Measurements from ENCODE around the gene IPO4. TPM values are rescaled to one million over a fixed set of nuclear protein-coding genes. Genes with fewer than 3 reads are reported as not detected.

IPO4 gene
- total RNA-seq, 1 donor: 74.6 TPM

DNA sequence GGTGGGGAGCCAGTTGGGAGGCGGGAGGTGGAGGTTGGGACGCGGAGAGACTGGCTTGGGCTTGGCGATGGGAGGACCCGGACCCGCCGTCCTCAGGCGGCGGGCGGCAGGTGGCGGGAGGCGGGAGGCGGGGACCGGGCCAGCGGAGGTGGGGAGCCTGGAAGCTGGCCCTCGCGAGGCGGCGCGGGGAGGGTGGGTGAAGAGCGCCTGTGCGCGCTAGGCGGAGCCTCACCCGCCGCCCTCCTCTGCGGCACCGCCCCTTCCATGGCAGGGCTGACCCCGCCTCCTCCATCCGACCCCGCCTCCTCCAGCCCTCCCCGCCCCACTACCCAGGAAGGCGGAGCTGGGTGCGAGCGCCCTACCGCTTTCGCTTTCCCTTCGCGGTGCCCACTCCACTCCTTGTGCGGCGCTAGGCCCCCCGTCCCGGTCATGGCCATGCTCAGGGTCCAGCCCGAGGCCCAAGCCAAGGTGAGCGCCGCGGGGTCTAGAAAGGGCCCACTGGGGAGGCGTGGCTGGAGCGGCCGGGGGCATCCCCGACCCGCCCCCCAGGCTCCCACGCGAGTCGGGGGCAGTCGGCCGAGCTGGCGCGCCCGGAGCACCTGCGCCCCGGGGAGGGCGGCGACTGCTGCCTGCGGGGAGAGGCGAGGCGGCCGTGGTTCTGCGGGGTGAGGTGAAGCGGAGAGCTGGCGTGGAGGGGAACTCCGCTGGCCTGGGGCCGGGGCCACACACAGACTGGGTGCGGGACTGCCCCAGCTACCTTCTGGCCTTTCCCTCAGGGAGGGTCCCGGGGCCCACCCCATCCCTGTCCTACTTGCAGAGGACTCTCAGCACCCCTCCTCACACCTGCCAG lies 52.6 kb downstream of the IPO4 start, which contains the start of gene PSME1:
TSS of gene PSME1 (plus strand) at position 361 of the 850 bp plus-strand sequence. CDS start at position 430, 69 bp downstream.

DNA sequence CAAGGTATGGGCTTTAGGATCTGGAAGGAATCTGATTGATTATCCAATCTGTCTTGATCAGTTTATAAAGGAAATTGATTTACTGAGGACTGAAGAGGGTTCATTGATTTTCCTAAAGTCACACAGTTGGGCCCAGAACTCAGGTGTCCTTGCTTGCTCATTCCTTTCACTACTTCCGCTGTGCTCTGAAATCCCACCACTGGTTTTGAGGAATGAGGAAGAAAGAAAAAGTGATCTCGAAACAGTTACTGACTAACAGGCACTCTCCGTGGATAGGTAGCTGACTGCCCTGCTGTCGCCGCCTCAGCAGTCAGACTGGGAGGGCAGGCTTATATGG lies 58.3 kb downstream of the IPO4 start, which contains the start of gene FITM1:
TSS of gene FITM1 (plus strand) at position 280 of the 337 bp plus-strand sequence. CDS start 905 bp downstream, outside the sequence.

Small RNA genes lying within 50 kb of the gene (small RNA-seq; reads per million reads assigned to genes)
- not detected for gene AL136295.4
- 0.08 reads per million for gene CHMP4A
- gene IPO4: 0.19 reads per million
- not detected for gene IRF9
- not detected for gene MDP1
- gene RNA5SP383: 0.22 reads per million

Other genes with a start within 250 kb of the IPO4 start
- 35.0 and 41.2 TPM in 2 replicates for gene DHRS4, start 235.0 kb downstream of the IPO4 start, total RNA-seq
- 9.2 and 11.0 TPM in 2 replicates for gene DHRS4L2, start 199.9 kb downstream of the IPO4 start, total RNA-seq
- gene CARMIL3, start 136.8 kb downstream of the IPO4 start, total RNA-seq: under 0.01 TPM in 1 of 2 replicates, not detected in the other
- not detected in 2 replicates for gene CPNE6, start 117.3 kb downstream of the IPO4 start, total RNA-seq
- gene PCK2, start 94.5 kb downstream of the IPO4 start, total RNA-seq: 10.3 and 13.9 TPM in 2 replicates
- 44.5 and 46.1 TPM in 2 replicates for gene DCAF11, start 74.0 kb downstream of the IPO4 start, total RNA-seq
- gene NRL, start 73.9 kb downstream of the IPO4 start, total RNA-seq: 0.78 and 1.1 TPM in 2 replicates
- gene FITM1, start 58.2 kb downstream of the IPO4 start, total RNA-seq: 0.37 TPM in 1 of 2 replicates, not detected in the other
- 62.9 and 93.7 TPM in 2 replicates for gene PSME1, start 52.6 kb downstream of the IPO4 start, total RNA-seq
- 12.1 and 13.3 TPM in 2 replicates for gene EMC9, start 47.2 kb downstream of the IPO4 start, total RNA-seq
- gene PSME2, start 42.2 kb downstream of the IPO4 start, total RNA-seq: 72.1 and 87.5 TPM in 2 replicates
- 40.8 and 43.8 TPM in 2 replicates for gene RNF31, start 41.3 kb downstream of the IPO4 start, total RNA-seq
- 38.3 and 59.5 TPM in 2 replicates for gene IRF9, start 27.6 kb downstream of the IPO4 start, total RNA-seq
- 1.8 TPM in 2 replicates for gene REC8, start 16.7 kb downstream of the IPO4 start, total RNA-seq
- gene TM9SF1, start 6.6 kb upstream of the IPO4 start, total RNA-seq: 53.2 and 56.2 TPM in 2 replicates
- under 0.01 and 0.20 TPM in 2 replicates for gene TSSK4, start 16.9 kb upstream of the IPO4 start, total RNA-seq
- 10.0 and 10.3 TPM in 2 replicates for gene CHMP4A, start 24.7 kb upstream of the IPO4 start, total RNA-seq
- 10.8 and 14.7 TPM in 2 replicates for gene MDP1, start 27.2 kb upstream of the IPO4 start, total RNA-seq
- gene NEDD8, start 43.6 kb upstream of the IPO4 start, total RNA-seq: 84.3 and 102 TPM in 2 replicates
- 54.2 and 64.3 TPM in 2 replicates for gene GMPR2, start 44.1 kb upstream of the IPO4 start, total RNA-seq
- gene TINF2, start 53.8 kb upstream of the IPO4 start, total RNA-seq: 37.7 and 46.3 TPM in 2 replicates
- gene TGM1, start 74.4 kb upstream of the IPO4 start, total RNA-seq: 0.78 and 1.1 TPM in 2 replicates
- gene RABGGTA, start 82.8 kb upstream of the IPO4 start, total RNA-seq: 22.4 and 30.1 TPM in 2 replicates
- 10.0 and 16.2 TPM in 2 replicates for gene DHRS1, start 111.0 kb upstream of the IPO4 start, total RNA-seq
- 19.1 and 27.2 TPM in 2 replicates for gene NOP9, start 111.0 kb upstream of the IPO4 start, total RNA-seq
- 1.2 and 2.2 TPM in 2 replicates for gene CIDEB, start 119.2 kb upstream of the IPO4 start, total RNA-seq
- gene LTB4R2, start 121.3 kb upstream of the IPO4 start, total RNA-seq: 5.3 and 5.5 TPM in 2 replicates
- 1.4 and 2.2 TPM in 2 replicates for gene LTB4R, start 122.7 kb upstream of the IPO4 start, total RNA-seq
- 3.7 and 11.5 TPM in 2 replicates for gene ADCY4, start 146.3 kb upstream of the IPO4 start, total RNA-seq
- 3.7 TPM in 2 replicates for gene RIPK3, start 151.2 kb upstream of the IPO4 start, total RNA-seq
- gene NFATC4, start 179.4 kb upstream of the IPO4 start, total RNA-seq: 53.3 and 54.0 TPM in 2 replicates
- gene NYNRIN, start 210.2 kb upstream of the IPO4 start, total RNA-seq: 3.9 and 4.8 TPM in 2 replicates
- 1.4 and 4.4 TPM in 2 replicates for gene CBLN3, start 240.9 kb upstream of the IPO4 start, total RNA-seq
- 36.4 and 44.2 TPM in 2 replicates for gene KHNYN, start 241.1 kb upstream of the IPO4 start, total RNA-seq

Measured in subcutaneous preadipocyte (primary cell).